H9 (cell line): ENCODE results near the gene NPIPA1. TPM values are rescaled to one million over a fixed set of nuclear protein-coding genes. Genes with fewer than 3 reads are reported as not detected.
"Not testable (repeated sequence)": the region's sequence is repeated elsewhere in the genome, so short reads cannot be mapped to it uniquely, and the experiment has no call there.

Source experiments
- DNase-seq: peaks from one replicate; pipeline ENCODE4 v3.0.0-alpha.2; 2017
- H2AFZ ChIP-seq: one replicate; pipeline ENCODE4 v1.6.1; 2013; ENCODE audit warnings: mild to moderate bottlenecking, low read length, control low read depth, moderate library complexity
- H2AK5ac ChIP-seq: 2 replicates; pipeline ENCODE4 v1.6.1; 2013; ENCODE audit warnings: low read length, control low read depth, mixed read lengths; ENCODE audit not compliant: insufficient read length
- H2BK120ac ChIP-seq: one replicate; pipeline ENCODE4 v1.6.1; 2013; ENCODE audit warnings: low read depth, mild to moderate bottlenecking, low read length, control low read depth, inconsistent platforms; ENCODE audit not compliant: poor library complexity, severe bottlenecking
- H2BK12ac ChIP-seq: 2 replicates; pipeline ENCODE4 v1.6.1; 2013; ENCODE audit warnings: low read length, control low read depth, mixed read lengths, low read depth; ENCODE audit not compliant: insufficient read length
- H2BK15ac ChIP-seq: 2 replicates; pipeline ENCODE4 v1.6.1; 2013; ENCODE audit warnings: low read depth, low read length, control low read depth
- H2BK20ac ChIP-seq: one replicate; pipeline ENCODE4 v1.6.1; 2013; ENCODE audit warnings: low read depth, mild to moderate bottlenecking, low read length, control low read depth, inconsistent platforms; ENCODE audit not compliant: poor library complexity, severe bottlenecking
- H2BK5ac ChIP-seq: 2 replicates; pipeline ENCODE4 v1.6.1; 2013; ENCODE audit warnings: low read length, control low read depth, mixed read lengths; ENCODE audit not compliant: insufficient read length
- H3K14ac ChIP-seq: 2 replicates; pipeline ENCODE4 v1.6.1; 2013; ENCODE audit warnings: low read length, control low read depth; ENCODE audit not compliant: insufficient read depth
- H3K18ac ChIP-seq: 2 replicates; pipeline ENCODE4 v1.6.1; 2013; ENCODE audit warnings: low read depth, mild to moderate bottlenecking, mixed read lengths, low read length, control low read depth; ENCODE audit not compliant: insufficient read length
- H3K23ac ChIP-seq: 2 replicates; pipeline ENCODE4 v1.6.1; 2013; ENCODE audit warnings: low read length, control low read depth, mixed read lengths, low read depth; ENCODE audit not compliant: insufficient read length
- H3K23me2 ChIP-seq: 2 replicates; pipeline ENCODE4 v1.6.1; 2013; ENCODE audit warnings: low read depth, mild to moderate bottlenecking, mixed read lengths, low read length, control low read depth; ENCODE audit not compliant: insufficient read length, poor library complexity, severe bottlenecking
- H3K27ac ChIP-seq: 2 replicates; pipeline ENCODE4 v1.5.1; 2013; ENCODE audit warnings: low read length, control low read depth, mixed read lengths, low read depth; ENCODE audit not compliant: insufficient read length
- H3K27me3 ChIP-seq: 2 replicates; pipeline ENCODE4 v1.6.1; 2013; ENCODE audit warnings: low read length, control low read depth, inconsistent platforms; ENCODE audit not compliant: insufficient read depth
- H3K4ac ChIP-seq: 2 replicates; pipeline ENCODE4 v1.6.1; 2013; ENCODE audit warnings: low read depth, mild to moderate bottlenecking, control low read depth, inconsistent platforms, low read length, moderate library complexity
- H3K4me1 ChIP-seq: 2 replicates; pipeline ENCODE4 v1.6.1; 2013; ENCODE audit warnings: low read length, control low read depth, inconsistent platforms; ENCODE audit not compliant: insufficient read depth
- H3K4me2 ChIP-seq: 2 replicates; pipeline ENCODE4 v1.6.1; 2013; ENCODE audit warnings: low read length, control low read depth, mixed read lengths; ENCODE audit not compliant: insufficient read length, insufficient read depth
- H3K56ac ChIP-seq: 2 replicates; pipeline ENCODE4 v1.6.1; 2013; ENCODE audit warnings: low read depth, mild to moderate bottlenecking, mixed read lengths, low read length, control low read depth; ENCODE audit not compliant: insufficient read length
- H3K79me1 ChIP-seq: 2 replicates; pipeline ENCODE4 v1.6.1; 2013; ENCODE audit warnings: low read depth, mild to moderate bottlenecking, moderate library complexity, low read length, control low read depth, inconsistent platforms; ENCODE audit not compliant: insufficient read depth, poor library complexity, severe bottlenecking
- H3K79me2 ChIP-seq: 2 replicates; pipeline ENCODE4 v1.6.1; 2013; ENCODE audit warnings: low read length, control low read depth, inconsistent platforms; ENCODE audit not compliant: insufficient read depth
- H3K9ac ChIP-seq: 2 replicates; pipeline ENCODE4 v1.6.1; 2013; ENCODE audit warnings: low read length, control low read depth, mixed read lengths; ENCODE audit not compliant: insufficient read length; ENCODE audit errors: extremely low read depth
- H3K9me3 ChIP-seq: one replicate; pipeline ENCODE4 v1.6.1; 2013; ENCODE audit warnings: low read depth, low read length, inconsistent platforms; ENCODE audit not compliant: control insufficient read depth
- H3T11ph ChIP-seq: one replicate; pipeline ENCODE4 v1.6.1; 2013; ENCODE audit warnings: mild to moderate bottlenecking, low read length, control low read depth, inconsistent platforms
- H4K20me1 ChIP-seq: one replicate; pipeline ENCODE4 v1.6.1; 2013; ENCODE audit not compliant: control insufficient read depth, insufficient read length, insufficient read depth
- H4K5ac ChIP-seq: 2 replicates; pipeline ENCODE4 v1.6.1; 2013; ENCODE audit warnings: low read depth, mild to moderate bottlenecking, mixed read lengths, low read length, control low read depth; ENCODE audit not compliant: insufficient read length
- H4K8ac ChIP-seq: replicated peaks from 2 replicates; pipeline ENCODE4 v1.6.1; 2013; ENCODE audit warnings: low read length, control low read depth, mixed read lengths, low read depth; ENCODE audit not compliant: insufficient read length
- H4K91ac ChIP-seq: 2 replicates; pipeline ENCODE4 v1.6.1; 2013; ENCODE audit warnings: low read depth, mild to moderate bottlenecking, moderate library complexity, mixed read lengths, low read length, control low read depth; ENCODE audit not compliant: insufficient read length
- H3K27ac Mint-ChIP-seq, 3 experiments: 2 replicates in 2 of 3; 3 replicates in 1 of 3; pipeline ENCODE4 v1.8.0; 2020 to 2021; ENCODE audit warnings: mixed read lengths in 3 of 3, mild to moderate bottlenecking in 1 of 3, moderate library complexity in 1 of 3
- H3K27me3 Mint-ChIP-seq: 2 replicates; pipeline ENCODE4 v1.8.0; 2021; ENCODE audit warnings: low read depth, mild to moderate bottlenecking, moderate library complexity, mixed read lengths
- H3K36me3 Mint-ChIP-seq, 3 experiments: 2 replicates in 2 of 3; 3 replicates in 1 of 3; pipeline ENCODE4 v1.8.0; 2020 to 2021; ENCODE audit warnings: low read depth in 3 of 3, mixed read lengths in 3 of 3; ENCODE audit not compliant: insufficient read depth in 1 of 3
- H3K4me1 Mint-ChIP-seq, 2 experiments: 2 replicates each; pipeline ENCODE4 v1.8.0; 2020; ENCODE audit warnings: mixed read lengths in 2 of 2
- H3K4me3 Mint-ChIP-seq, 2 experiments: 2 replicates in 1 of 2; 3 replicates in 1 of 2; pipeline ENCODE4 v1.8.0; 2020 to 2021; ENCODE audit warnings: mild to moderate bottlenecking in 2 of 2, mixed read lengths in 2 of 2, moderate library complexity in 1 of 2
- H3K9me3 Mint-ChIP-seq, 2 experiments: 2 replicates in 1 of 2; 3 replicates in 1 of 2; pipeline ENCODE4 v1.8.0; 2020; ENCODE audit warnings: mild to moderate bottlenecking in 2 of 2, mixed read lengths in 2 of 2, moderate library complexity in 1 of 2
- WGBS: extraction: QIAGEN DNeasy Blood & Tissue Kit; methylation state at CpG from one replicate; pipeline ENCODE4 v1.1.7; 2013; ENCODE audit warnings: missing lambda C conversion rate, low lambda C conversion rate, mixed read lengths; ENCODE audit not compliant: insufficient read length; ENCODE audit errors: extremely low coverage; 5-methylcytosine and 5-hydroxymethylcytosine counted together
- total RNA-seq: library from RNA; stranded (reverse); gene quantifications from 2 replicates; pipeline ENCODE4 v1.2.1, GENCODE V29; 2021

Gene NPIPA1
- total RNA-seq, 1 experiment from 2014 or later = 130 TPM

DNA sequence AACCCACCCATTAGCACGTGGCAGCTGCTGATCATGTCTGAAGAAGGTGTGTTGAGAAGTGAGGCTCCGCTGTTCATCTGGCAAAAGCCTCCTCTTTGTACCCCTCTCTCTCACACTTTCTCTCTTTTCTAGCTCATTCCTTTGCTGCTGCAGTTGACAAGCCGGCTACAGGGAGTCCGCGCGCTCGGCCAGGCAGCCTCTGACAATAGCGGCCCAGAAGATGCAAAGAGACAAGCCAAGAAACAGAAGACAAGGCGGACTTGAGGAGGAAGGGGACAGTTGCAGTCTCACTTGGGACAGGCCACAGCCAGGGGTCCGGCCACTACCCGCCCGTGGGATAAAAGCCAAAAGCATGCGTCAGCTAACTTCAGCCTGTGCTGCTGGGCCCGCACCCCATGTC is 41.9 kb upstream of the NPIPA1 start:
- H3K4me3 Mint-ChIP-seq, H3K36me3 Mint-ChIP-seq, H2AK5ac ChIP-seq, H2BK20ac ChIP-seq, H3K9ac ChIP-seq, H3K23me2 ChIP-seq, H3K79me2 ChIP-seq, H3K27ac Mint-ChIP-seq, H4K20me1 ChIP-seq, H3K27ac ChIP-seq, H4K8ac ChIP-seq, H3K14ac ChIP-seq, H3K9me3 Mint-ChIP-seq, H2BK120ac ChIP-seq, H3K4me1 Mint-ChIP-seq, H3K23ac ChIP-seq, H2BK5ac ChIP-seq, H3K27me3 Mint-ChIP-seq, H3K4me2 ChIP-seq, H3K18ac ChIP-seq, H2BK12ac ChIP-seq, H3K56ac ChIP-seq, DNase-seq, H4K91ac ChIP-seq, H3K4ac ChIP-seq, H3K4me1 ChIP-seq, H3K27me3 ChIP-seq, H2BK15ac ChIP-seq, H3K79me1 ChIP-seq, H3K9me3 ChIP-seq, H4K5ac ChIP-seq, H3T11ph ChIP-seq, H2AFZ ChIP-seq: not testable (repeated sequence)
- WGBS = no CpG with 5 or more reads among the region's 14 CpGs

DNA sequence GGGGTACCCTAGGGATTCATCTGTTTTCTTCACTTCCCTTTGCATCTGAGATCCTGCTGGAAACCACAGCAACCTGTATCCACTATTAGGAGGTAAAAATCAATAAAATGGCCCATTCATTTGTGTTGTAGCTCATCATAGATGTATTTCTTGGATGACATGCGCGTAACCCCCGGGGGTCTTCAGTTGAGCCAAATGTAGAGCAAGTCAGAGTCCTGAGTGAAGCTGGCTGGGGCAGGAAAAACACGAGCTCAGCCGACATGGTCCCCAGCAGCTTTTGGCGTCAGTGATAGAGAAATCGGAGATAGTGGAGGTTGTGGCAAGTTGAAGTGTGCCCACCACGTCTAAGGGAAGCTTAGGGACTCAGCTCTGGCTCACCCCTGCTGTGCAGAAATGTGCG is 41.2 kb upstream of the NPIPA1 start:
- not testable (repeated sequence) for H3K79me1 ChIP-seq, H3K56ac ChIP-seq, H2BK5ac ChIP-seq, H3K9me3 ChIP-seq, H3K36me3 Mint-ChIP-seq, H3K23me2 ChIP-seq, H3K18ac ChIP-seq, H3K27ac ChIP-seq, H2AFZ ChIP-seq, H3K4me2 ChIP-seq, H4K91ac ChIP-seq, DNase-seq, H3K27me3 Mint-ChIP-seq, H3K14ac ChIP-seq, H3K4ac ChIP-seq, H4K8ac ChIP-seq, H3K27me3 ChIP-seq, H3K4me1 ChIP-seq, H2BK120ac ChIP-seq, H3K4me1 Mint-ChIP-seq, H3T11ph ChIP-seq, H2BK15ac ChIP-seq, H3K9me3 Mint-ChIP-seq, H3K23ac ChIP-seq, H2AK5ac ChIP-seq, H2BK20ac ChIP-seq, H3K27ac Mint-ChIP-seq, H4K5ac ChIP-seq, H4K20me1 ChIP-seq, H3K9ac ChIP-seq, H3K4me3 Mint-ChIP-seq, H3K79me2 ChIP-seq, H2BK12ac ChIP-seq
- no CpG with 5 or more reads among the region's 9 CpGs for WGBS
